Osteocyte (in vitro differentiated cells): ENCODE measurements around the gene SAG. TPM values are rescaled to one million over a fixed set of nuclear protein-coding genes. Genes with fewer than 3 reads are reported as not detected.

Experiments used
- DNase-seq: peaks from one replicate; pipeline ENCODE4 v3.0.0; 2021; ENCODE audit warnings: mixed read lengths; ENCODE audit not compliant: unreplicated experiment; ENCODE audit errors: extremely low spot score
- H3K27ac Mint-ChIP-seq: one replicate; pipeline ENCODE4 v1.8.0; 2021; ENCODE audit warnings: mild to moderate bottlenecking, mixed read lengths; ENCODE audit not compliant: unreplicated experiment
- H3K27me3 Mint-ChIP-seq: one replicate; pipeline ENCODE4 v1.8.0; 2021; ENCODE audit warnings: mixed read lengths; ENCODE audit not compliant: unreplicated experiment
- H3K36me3 Mint-ChIP-seq: one replicate; pipeline ENCODE4 v1.8.0; 2021; ENCODE audit warnings: mixed read lengths; ENCODE audit not compliant: unreplicated experiment
- H3K4me1 Mint-ChIP-seq: one replicate; pipeline ENCODE4 v1.8.0; 2021; ENCODE audit warnings: mixed read lengths; ENCODE audit not compliant: unreplicated experiment
- H3K4me3 Mint-ChIP-seq: one replicate; pipeline ENCODE4 v1.8.0; 2021; ENCODE audit warnings: mild to moderate bottlenecking, moderate library complexity, mixed read lengths; ENCODE audit not compliant: unreplicated experiment
- H3K9me3 Mint-ChIP-seq: one replicate; pipeline ENCODE4 v1.8.0; 2021; ENCODE audit warnings: mixed read lengths; ENCODE audit not compliant: unreplicated experiment
- total RNA-seq: library from RNA; stranded (reverse); gene quantifications from 2 replicates; pipeline ENCODE4 v1.2.1, GENCODE V29; 2021
- TF ChIP-seq, protein P1 (sequence below): fragments of 200-600 bp; sonication (generic); IDR thresholded peaks from 2 replicates; pipeline ENCODE4 v1.5.0; 2021; ENCODE audit warnings: antibody characterized with exemption, mild to moderate bottlenecking, moderate library complexity

Gene SAG
- total RNA-seq, 1 donor from 2014 or later: not detected

GRCh38 chr2:233353101-233353768 lies 45.6 kb downstream of the SAG start:
- H3K27ac Mint-ChIP-seq: peak overlapping the region; percentile 92
- TF ChIP-seq, protein P1, sequence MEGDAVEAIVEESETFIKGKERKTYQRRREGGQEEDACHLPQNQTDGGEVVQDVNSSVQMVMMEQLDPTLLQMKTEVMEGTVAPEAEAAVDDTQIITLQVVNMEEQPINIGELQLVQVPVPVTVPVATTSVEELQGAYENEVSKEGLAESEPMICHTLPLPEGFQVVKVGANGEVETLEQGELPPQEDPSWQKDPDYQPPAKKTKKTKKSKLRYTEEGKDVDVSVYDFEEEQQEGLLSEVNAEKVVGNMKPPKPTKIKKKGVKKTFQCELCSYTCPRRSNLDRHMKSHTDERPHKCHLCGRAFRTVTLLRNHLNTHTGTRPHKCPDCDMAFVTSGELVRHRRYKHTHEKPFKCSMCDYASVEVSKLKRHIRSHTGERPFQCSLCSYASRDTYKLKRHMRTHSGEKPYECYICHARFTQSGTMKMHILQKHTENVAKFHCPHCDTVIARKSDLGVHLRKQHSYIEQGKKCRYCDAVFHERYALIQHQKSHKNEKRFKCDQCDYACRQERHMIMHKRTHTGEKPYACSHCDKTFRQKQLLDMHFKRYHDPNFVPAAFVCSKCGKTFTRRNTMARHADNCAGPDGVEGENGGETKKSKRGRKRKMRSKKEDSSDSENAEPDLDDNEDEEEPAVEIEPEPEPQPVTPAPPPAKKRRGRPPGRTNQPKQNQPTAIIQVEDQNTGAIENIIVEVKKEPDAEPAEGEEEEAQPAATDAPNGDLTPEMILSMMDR: no peak
- H3K36me3 Mint-ChIP-seq: no peaks in the 10 kb centered on the region
- DNase-seq: no peak
- peaks cover 77% of the 10 kb centered on the region for H3K4me1 Mint-ChIP-seq
- no peaks in the 10 kb centered on the region for H3K9me3 Mint-ChIP-seq
- H3K4me3 Mint-ChIP-seq: peak overlapping the region; percentile 77
- H3K27me3 Mint-ChIP-seq: no peaks in the 10 kb centered on the region

- Mint-ChIP-seq H3K9me3 (no peaks in the 10 kb centered on the region), H3K27ac (peak within 1 kb of the TSS; percentile 92), H3K27me3 (no peaks in the 10 kb centered on the region), H3K4me3 (peak within 1 kb of the TSS; percentile 77), H3K36me3 (no peaks in the 10 kb centered on the region), H3K4me1 (peaks cover 77% of the 10 kb centered on the region)
- no peak for DNase-seq
- TF ChIP-seq, protein P1: peak; percentile 45
These were observed 46.3 kb downstream of the SAG start, which contains the start of gene DGKD for GRCh38 chr2:233353769-233354499. TSS of gene DGKD (plus strand) at chr2:233354494. CDS start at chr2:233354519, 25 bp downstream.

GRCh38 chr2:233354500-233354924 lies 46.9 kb downstream of the SAG start:
- Mint-ChIP-seq H3K36me3 (peaks cover 2% of the 10 kb centered on the region), H3K27ac (no peak overlapping the region), H3K4me1 (peaks cover 74% of the 10 kb centered on the region), H3K9me3 (no peaks in the 10 kb centered on the region), H3K27me3 (no peaks in the 10 kb centered on the region), H3K4me3 (peak overlapping the region; percentile 50)
- TF ChIP-seq, protein P1: no peak
- no peak for DNase-seq

DNA sequence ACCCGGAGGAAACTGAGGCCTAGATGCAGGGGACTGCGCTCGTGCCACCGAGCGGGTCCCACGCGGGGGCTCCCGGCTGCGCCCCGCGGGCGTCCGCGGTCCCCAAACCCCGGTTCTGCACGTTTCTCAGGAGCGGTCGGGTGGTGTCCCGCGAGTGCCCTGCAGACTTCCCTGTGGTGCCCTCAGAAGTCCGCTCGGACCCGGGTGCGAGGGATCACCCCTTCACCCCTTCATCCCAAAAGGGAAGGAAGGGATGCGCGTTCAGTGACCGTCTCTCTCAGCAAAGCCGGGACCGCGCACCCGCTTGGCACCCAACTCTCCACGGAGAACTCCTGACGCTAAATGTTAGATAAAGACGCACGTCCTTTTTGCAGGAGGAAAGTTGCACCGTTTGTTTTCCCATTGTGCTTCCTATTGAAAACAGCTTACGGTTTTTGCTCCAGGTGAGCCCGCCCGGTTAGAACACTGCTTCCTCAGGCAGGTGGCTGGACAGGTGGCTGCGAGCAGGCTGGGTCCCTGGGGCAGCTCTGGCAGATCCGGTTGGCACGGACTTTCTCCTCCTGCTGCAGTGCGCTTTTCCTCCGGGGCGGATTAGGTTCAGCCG lies 47.5 kb downstream of the SAG start:
- peak overlapping the region; percentile 48 for H3K27ac Mint-ChIP-seq
- TF ChIP-seq, protein P1: no peak

GRCh38 chr2:233355916-233356315 lies 48.3 kb downstream of the SAG start:
- DNase-seq: no peak
- Mint-ChIP-seq H3K4me3 (peak overlapping the region; percentile 77), H3K9me3 (no peaks in the 10 kb centered on the region), H3K27ac (peak overlapping the region; percentile 1), H3K27me3 (no peaks in the 10 kb centered on the region), H3K4me1 (peaks cover 70% of the 10 kb centered on the region), H3K36me3 (peaks cover 7% of the 10 kb centered on the region)
- TF ChIP-seq, protein P1: no peak

More for the DNA sequence above, 47.5 kb downstream of the SAG start:
- Mint-ChIP-seq H3K4me1 (peaks cover 74% of the 10 kb centered on the region), H3K27me3 (no peaks in the 10 kb centered on the region), H3K4me3 (peak overlapping the region; percentile 77), H3K36me3 (peaks cover 7% of the 10 kb centered on the region), H3K9me3 (no peaks in the 10 kb centered on the region)
- no peak for DNase-seq
